GM19239 (cell line): ENCODE results near the gene WDPCP.
"Not testable (repeated sequence)": the region's sequence is repeated elsewhere in the genome, so short reads cannot be mapped to it uniquely, and the experiment has no call there.

Source experiments
- DNase-seq: peaks from one replicate; pipeline ENCODE4 v3.0.0; 2011; ENCODE audit warnings: low spot score; ENCODE audit not compliant: insufficient read length
- FAIRE-seq: peaks from 2 replicates; lab custom pipeline; 2011; peaks lifted over from hg19 to GRCh38; lab: Jason Lieb, UNC

WDPCP gene

GRCh38 chr2:63301481-63301880 is 286.8 kb downstream of the WDPCP start:
- FAIRE-seq (no peak), DNase-seq (no peak)

DNA sequence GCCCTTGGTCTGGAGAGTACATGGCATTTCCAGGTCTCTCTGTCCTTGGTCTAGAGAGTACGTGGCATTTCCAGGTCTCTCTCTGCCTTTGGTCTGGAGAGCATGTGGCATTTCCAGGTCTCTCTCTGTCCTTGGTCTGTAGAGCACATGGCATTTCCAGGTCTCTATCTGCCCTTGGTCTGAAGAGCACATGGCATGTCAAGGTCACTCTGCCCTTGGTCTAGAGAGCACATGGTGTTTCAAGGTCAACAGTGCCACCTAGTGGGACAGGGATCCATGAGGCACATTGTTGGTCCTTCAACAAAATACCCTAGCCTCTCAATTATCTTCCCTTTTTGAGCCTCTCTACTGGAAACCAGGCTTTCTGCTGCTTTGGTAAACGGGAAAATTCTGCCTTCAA is 287.4 kb downstream of the WDPCP start:
- FAIRE-seq (no peak), DNase-seq (no peak)

- DNase-seq (no peak), FAIRE-seq (no peak)
These were observed 300.3 kb downstream of the WDPCP start for GRCh38 chr2:63287956-63288355.

DNA sequence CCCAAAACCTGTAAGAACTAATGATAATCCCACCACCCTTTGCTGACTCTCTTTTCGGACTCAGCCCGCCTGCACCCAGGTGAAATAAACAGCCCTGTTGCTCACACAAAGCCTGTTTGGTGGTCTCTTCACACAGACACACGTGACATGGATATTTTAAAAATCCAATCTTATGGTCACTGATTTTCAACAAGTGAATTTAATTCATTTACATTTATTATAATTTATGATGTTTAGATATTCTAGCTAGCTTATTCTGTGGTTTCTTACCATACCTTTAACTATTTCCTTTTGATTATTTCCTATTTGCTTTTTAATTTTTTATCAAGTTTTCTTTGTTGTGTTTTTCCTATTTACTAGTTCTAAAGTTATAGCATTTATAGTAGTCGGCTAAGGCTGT is 301.8 kb downstream of the WDPCP start:
- not testable (repeated sequence) for FAIRE-seq, DNase-seq

DNA sequence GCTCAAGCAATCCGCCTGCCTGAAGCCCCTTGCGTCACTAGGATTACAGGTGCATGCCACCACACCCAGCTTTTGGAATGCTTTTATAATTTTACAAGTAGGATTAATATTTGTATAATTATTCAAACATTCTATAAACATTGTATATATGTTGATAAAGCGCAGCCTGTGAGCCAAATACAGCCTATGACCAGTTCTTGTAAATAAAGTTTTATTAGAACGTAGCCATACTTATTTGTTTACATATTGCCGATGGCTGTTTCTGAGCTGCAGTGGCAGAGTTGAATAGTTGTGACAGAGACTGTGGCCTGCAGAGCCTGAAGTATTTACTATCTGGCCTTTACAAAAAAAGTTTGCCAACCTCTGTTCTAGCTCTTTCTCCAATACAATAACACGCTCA is 305.0 kb downstream of the WDPCP start:
- DNase-seq, result no peak
- no peak for FAIRE-seq

GRCh38 chr2:63272560-63272959 is 315.7 kb downstream of the WDPCP start:
- DNase-seq (no peak), FAIRE-seq (no peak)

DNA sequence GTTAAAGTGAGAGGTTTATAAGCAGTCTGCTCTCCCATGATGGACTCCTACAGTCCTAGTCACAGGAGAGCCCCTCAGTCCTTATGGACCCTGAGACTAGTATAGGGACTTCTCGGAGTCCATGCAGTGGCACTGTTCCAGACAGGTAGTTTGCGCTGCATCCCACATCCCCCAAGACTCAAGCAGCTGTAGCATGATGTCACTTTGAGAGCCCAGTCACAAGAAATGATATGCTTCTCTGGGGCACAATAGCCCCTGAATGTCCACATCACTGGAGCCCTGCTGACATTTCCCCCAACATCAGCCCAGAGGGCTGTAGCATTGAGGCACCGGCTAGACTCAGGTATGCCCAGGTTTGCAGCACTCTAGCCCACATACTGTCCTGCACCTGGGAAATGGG is 317.6 kb downstream of the WDPCP start:
- no peak for DNase-seq
- FAIRE-seq, result no peak

DNA sequence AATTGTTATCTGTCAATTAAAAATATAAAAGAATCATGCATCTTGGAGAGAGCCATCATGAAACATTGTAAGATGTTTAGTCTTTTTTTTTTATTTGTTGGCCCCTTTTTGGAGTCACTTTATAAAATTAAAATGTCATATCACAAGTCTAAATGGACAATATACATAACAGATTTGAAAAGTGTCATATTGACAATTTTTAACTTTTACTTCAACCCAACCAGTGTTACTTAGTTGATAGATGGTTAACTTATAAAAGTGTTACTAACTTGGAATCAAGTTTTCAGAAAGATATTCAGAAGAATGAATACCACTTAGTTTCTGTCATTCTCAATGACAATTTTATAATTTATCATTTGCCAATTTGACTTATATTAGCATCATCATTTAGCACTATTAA is 319.3 kb downstream of the WDPCP start:
- DNase-seq, result no peak
- no peak for FAIRE-seq

- FAIRE-seq (no peak), DNase-seq (no peak)
These were observed 327.1 kb downstream of the WDPCP start for GRCh38 chr2:63261137-63261621.

DNA sequence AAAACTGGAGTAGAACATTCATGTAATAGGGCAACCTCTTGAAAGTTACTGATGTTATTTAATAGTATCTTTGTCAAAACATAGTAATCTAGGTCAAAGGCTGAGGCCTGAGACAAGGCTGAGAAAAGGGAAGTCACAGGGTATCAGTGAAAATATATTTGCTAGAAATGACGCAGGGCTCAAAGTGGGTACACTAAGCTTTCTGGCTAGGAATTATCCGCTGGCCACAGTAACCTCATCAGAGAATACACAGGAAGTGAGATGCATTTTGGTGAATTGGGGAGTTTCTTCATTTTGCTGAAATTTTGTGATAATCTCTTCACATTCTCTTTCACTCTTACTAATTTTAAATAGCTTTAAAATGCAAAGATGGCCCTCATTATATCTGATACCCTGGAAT is 330.8 kb downstream of the WDPCP start:
- FAIRE-seq (no peak), DNase-seq (no peak)

DNA sequence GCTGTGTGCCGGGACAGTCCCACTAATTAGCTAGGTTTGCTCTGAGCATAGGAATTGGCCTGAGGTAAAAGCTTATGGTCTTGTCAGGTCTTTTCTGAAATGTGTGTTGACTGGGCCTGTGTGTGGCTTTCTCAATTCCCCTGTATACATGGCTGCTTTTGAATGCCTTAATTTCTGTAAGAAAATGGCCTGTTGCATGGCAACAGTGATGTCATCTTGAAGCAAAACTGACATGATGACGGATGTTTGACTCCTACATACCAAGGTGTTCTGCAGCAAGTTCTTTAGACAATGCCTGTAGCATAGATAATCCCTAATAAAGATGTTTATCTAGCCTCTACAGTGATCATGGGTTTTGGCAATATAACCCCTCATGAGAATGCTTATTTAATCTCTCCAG is 339.1 kb downstream of the WDPCP start:
- no peak for DNase-seq
- no peak for FAIRE-seq

DNA sequence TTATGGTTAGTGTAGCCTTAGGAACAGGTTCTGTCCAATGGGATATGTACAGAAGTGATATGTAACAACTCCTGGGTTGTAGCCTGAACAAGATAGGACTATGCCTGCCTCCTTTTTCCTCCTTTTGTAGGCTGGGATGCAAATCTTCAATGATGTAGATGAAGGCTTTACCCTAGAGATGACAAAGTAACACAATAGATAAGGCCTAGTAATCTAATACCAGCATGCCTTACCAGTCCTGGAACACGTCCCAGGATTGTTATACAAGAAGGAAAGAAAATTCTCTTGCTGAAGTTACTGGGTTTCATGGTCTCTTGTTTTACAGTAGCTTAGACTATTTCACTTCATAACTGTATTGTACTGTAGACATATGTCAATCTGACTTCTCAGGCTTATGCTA is 345.5 kb downstream of the WDPCP start:
- no peak for DNase-seq
- no peak for FAIRE-seq

DNA sequence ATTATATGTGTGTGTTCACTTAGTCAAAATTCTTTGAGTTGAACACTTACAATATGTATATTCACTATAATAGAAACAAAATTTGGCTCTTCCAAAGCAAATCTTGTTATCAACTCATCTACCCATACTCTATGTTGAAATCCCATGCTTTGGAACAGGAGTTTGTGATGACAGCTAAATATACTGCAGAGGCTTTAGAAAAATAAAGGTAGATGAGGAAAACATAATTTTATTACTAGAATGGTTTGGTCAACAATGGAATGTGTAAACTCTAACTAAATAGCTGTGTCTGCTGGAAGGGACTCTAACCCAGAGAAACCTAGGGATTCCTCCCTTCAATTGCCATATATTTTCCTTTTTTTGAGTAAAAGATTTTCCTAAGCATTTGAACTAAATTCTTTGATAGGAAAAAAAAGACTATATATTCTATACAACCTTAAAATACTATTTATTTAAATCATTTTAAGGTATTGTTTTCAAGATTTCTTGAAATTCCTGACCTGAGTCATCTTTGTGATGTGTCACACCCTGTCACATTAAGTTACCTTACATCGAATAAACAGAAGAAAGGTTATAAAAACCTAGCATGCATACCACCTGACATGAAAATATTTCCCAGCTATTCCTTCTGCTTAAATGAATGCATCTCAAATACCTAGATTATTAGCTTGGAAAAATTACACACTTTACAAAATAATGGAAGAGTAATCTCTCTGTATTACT is 362.2 kb downstream of the WDPCP start:
- no peak for FAIRE-seq

DNA sequence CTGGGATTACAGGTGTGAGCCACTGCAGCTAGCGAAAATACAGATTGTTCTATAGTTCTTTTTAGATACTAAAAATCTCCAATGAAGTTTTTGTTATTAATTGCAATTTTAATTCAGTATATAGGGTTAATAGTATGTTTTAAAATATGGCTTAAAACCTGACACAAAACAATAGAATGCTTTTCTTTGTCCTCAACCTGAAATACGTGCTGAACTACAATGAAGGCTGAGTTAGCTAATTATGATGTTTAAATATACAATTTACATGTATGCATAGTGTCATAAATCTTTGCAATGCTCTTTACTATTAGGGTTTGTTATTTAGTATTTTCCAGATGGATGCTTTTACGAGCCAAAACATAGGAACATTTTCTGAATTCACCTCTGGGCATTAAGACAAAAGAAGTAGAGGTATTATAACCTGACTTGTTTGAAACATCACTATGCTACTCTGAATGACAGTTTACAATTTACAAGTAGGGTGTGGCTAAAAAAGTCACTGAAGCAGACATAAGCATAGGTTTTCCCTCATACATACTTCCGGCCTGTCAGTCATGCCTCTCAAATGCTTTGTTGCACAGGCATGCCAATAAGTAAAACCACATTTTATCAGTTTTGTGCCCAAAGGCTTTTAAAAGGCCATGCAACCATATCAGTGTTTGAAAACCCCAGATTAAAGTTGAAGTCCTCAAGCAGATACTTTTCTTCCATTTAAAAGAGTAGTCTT is 369.3 kb downstream of the WDPCP start:
- DNase-seq, result no peak
- no peak for FAIRE-seq

More for the DNA sequence above, 362.2 kb downstream of the WDPCP start:
- DNase-seq, result no peak

- no peak for DNase-seq
- FAIRE-seq, result no peak
These were observed 393.0 kb downstream of the WDPCP start for GRCh38 chr2:63195310-63195709.

GRCh38 chr2:63194175-63194574 is 394.1 kb downstream of the WDPCP start:
- FAIRE-seq (no peak), DNase-seq (no peak)

- FAIRE-seq (no peak), DNase-seq (no peak)
These were observed 395.1 kb downstream of the WDPCP start for GRCh38 chr2:63192889-63193774.

- DNase-seq (no peak), FAIRE-seq (no peak)
These were observed 395.9 kb downstream of the WDPCP start for GRCh38 chr2:63192169-63192888.

GRCh38 chr2:63189026-63189425 is 399.3 kb downstream of the WDPCP start:
- DNase-seq (peak; percentile 23), FAIRE-seq (peak; percentile 74)

- FAIRE-seq (no peak), DNase-seq (no peak)
These were observed 401.9 kb downstream of the WDPCP start for GRCh38 chr2:63186331-63186730.
